Cardiac fibroblast (primary cell): Measurements from ENCODE around the gene SLC7A5.
"Not testable (repeated sequence)": the region's sequence is repeated elsewhere in the genome, so short reads cannot be mapped to it uniquely, and the experiment has no call there.

Experiments used
- DNase-seq, 2 donors: peaks; one replicate each; pipeline versions ENCODE4 v3.0.0 to v3.0.0-alpha.2; 2010; ENCODE audit warnings: low read depth in 2 of 2
- H3K4me3 ChIP-seq, 2 donors: replicated peaks in 1 of 2; 1 replicate in 1 of 2; 2 replicates in 1 of 2; pipeline ENCODE4 v1.5.1; 2011; ENCODE audit warnings: low read depth in 2 of 2, low read length in 2 of 2, mild to moderate bottlenecking in 2 of 2, moderate library complexity in 1 of 2
- CTCF ChIP-seq: IDR thresholded peaks from one replicate; pipeline ENCODE4 v1.5.1; 2011; ENCODE audit warnings: low read depth, mild to moderate bottlenecking, low read length, inconsistent platforms

Gene SLC7A5

DNA sequence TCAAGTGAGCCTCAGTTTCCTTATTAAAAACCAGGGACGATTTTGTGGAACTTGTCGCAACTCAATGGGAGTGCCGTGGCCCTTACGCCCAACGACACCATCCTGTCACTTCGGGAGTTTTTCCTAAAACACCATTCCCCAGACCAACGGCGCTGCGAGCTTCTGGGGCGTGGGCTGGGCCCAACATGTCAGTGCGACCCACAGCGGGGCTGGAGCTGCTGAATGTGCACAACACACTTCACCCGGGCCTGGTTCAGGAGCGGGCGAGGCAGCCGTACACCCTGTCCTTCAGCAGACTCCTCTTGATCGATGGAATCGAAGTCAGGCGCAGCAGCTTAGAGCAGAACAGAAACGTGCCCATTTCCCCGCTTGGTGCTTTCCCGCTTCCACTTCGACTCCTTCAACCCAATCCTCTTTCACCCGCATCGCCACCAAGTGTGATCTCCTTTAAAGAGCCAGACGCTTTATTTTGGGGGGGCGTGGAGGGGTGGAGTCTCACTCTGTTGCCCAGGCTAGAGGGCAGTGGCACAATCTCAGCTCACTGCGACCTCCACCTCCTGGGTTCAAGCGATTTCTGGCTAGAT lies 13.2 kb upstream of the SLC7A5 start:
- TF ChIP-seq CTCF, result no peak
- H3K4me3 ChIP-seq, result no peak overlapping the region
- DNase-seq, result no peak

GRCh38 chr16:87881324-87882200 lies 12.3 kb upstream of the SLC7A5 start:
- no peak for TF ChIP-seq CTCF
- H3K4me3 ChIP-seq, result no peak overlapping the region
- DNase-seq, result no peak

DNA sequence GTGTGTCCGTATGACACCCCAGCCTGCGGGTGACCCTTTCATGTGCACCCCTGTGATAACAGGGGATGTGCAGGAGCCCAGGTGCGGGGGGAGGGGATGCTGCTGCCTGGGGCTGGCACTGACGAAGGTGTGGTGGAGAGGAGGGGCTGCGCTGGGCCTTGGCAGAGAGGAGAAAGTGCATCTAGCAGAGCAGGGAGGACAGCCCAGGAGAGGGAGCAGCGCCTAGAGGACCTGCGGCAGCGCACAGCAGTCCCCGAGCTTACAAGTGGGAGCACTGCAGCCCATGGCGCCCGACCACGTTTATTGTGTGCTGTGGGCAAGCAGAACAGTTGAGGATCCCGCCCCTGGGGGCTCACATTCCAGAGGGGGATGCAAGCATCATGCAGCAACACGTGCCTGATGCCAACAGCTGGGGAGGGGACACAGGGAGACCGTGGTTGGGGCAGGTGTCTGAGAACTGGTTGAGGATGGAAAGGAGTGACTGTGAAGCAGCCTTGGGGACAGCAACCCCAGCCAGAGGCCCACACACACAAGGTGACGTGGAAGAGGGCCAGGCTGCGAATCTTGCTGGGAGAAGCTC lies 10.9 kb upstream of the SLC7A5 start:
- TF ChIP-seq CTCF, result no peak
- H3K4me3 ChIP-seq, result no peak overlapping the region
- DNase-seq, result no peak

DNA sequence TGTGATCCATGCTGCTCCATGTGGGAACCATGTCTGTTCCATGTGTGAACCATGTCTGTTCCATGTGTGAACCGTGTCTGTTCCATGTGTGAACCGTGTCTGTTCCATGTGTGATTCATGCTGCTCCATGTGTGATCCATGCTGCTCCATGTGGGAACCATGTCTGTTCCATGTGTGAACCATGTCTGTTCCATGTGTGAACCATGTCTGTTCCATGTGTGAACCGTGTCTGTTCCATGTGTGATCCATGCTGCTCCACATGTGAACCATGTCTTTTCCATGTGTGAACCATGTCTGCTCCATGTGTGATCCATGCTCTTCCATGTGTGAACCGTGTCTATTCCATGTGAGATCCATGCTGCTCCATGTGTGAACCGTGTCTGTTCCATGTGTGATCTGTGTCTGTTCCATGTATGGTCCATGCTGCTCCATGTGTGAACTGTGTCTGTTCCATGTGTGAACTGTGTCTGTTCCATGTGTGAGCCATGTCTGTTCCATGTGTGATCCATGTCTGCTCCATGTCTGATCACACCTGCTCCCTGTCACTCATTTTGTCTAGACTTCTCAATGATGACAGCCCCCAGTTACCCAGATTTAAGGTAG lies 10.2 kb upstream of the SLC7A5 start:
- DNase-seq, H3K4me3 ChIP-seq: not testable (repeated sequence)

DNA sequence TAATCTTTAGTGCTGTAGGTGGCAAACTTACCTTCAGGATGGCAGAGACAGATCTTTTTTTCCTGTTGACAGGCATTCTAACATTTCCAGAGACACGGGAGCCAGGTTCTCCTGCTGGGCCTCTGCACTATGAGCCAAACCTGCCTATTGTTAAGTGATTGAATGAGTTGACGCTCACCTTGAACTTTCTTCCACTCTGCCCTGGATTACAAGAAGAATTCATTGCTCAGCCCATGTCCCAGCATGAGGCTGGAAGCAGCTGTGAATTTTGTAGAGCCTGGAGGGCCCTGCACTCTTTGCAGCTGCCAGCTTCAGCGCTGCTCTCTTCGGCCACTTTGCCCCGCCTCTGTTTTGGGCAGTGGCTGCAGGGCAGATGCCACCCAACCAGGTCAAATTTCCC lies 9.4 kb upstream of the SLC7A5 start:
- no peak for DNase-seq
- H3K4me3 ChIP-seq, result no peak overlapping the region
- TF ChIP-seq CTCF, result no peak

- DNase-seq, result no peak
- no peak for TF ChIP-seq CTCF
- H3K4me3 ChIP-seq, result no peak overlapping the region
Observed at GRCh38 chr16:87877942-87878507, 8.7 kb upstream of the SLC7A5 start.
